Kidney (tissue), 14 donors: ENCODE measurements around the gene ST3GAL6. TPM values are rescaled to one million over a fixed set of nuclear protein-coding genes. Genes with fewer than 3 reads are reported as not detected.
A peak's percentile ranks its signal among the peaks of the same experiment; 100 is the strongest.

ENCODE experiments used
- DNase-seq, 5 donors: peaks; one replicate each; pipeline ENCODE4 v3.0.0-alpha.2; 2013 to 2020
- FAIRE-seq: peaks from 2 replicates; lab custom pipeline; 2012; peaks lifted over from hg19 to GRCh38; lab: Jason Lieb, UNC
- H3K27ac ChIP-seq, 2 donors: one replicate each; pipeline ENCODE4 v1.7.0; 2013; ENCODE audit warnings: low read depth in 2 of 2, low read length in 2 of 2, inconsistent platforms in 1 of 2
- H3K27me3 ChIP-seq: one replicate; pipeline ENCODE4 v1.7.1; 2013; ENCODE audit warnings: low read length, inconsistent platforms; ENCODE audit not compliant: control insufficient read depth, insufficient read depth
- H3K36me3 ChIP-seq, 3 donors: one replicate each; pipeline versions ENCODE4 v1.7.0 to v1.7.1; 2013; ENCODE audit warnings: low read length in 3 of 3, control low read depth in 1 of 3, inconsistent platforms in 1 of 3; ENCODE audit not compliant: insufficient read depth in 3 of 3, control insufficient read depth in 2 of 3
- H3K4me1 ChIP-seq, 3 donors: one replicate each; pipeline versions ENCODE4 v1.7.0 to v1.7.1; 2013; ENCODE audit warnings: low read length in 3 of 3, inconsistent platforms in 1 of 3, low read depth in 1 of 3; ENCODE audit not compliant: control insufficient read depth in 2 of 3, insufficient read depth in 2 of 3
- H3K4me3 ChIP-seq, 3 donors: one replicate each; pipeline versions ENCODE4 v1.7.0 to v1.8.1; 2013; ENCODE audit warnings: low read length in 3 of 3, control low read depth in 1 of 3, inconsistent platforms in 1 of 3
- H3K9ac ChIP-seq, 3 donors: one replicate each; pipeline versions ENCODE4 v1.7.0 to v1.7.1; 2013; ENCODE audit warnings: low read length in 3 of 3, control low read depth in 1 of 3, inconsistent platforms in 1 of 3
- H3K9me3 ChIP-seq, 3 donors: one replicate each; pipeline versions ENCODE4 v1.7.0 to v1.7.1; 2013; ENCODE audit warnings: low read length in 3 of 3, control low read depth in 1 of 3, inconsistent platforms in 1 of 3; ENCODE audit not compliant: control insufficient read depth in 2 of 3, insufficient read depth in 1 of 3
- intact Hi-C: fragments of 100-400 bp; cut with DNase I; formaldehyde crosslinking; loops from one replicate; pipeline ENCODE4 v1.11.1; 2022
- polyA plus RNA-seq: library from polyadenylated mRNA; stranded (reverse); fragments of 350-450 nt; fragmentation: Illumina TruSeq; extraction: RNeasy Lipid Tissue Mini Kit (QIAGEN cat#74804); gene quantifications from one replicate; pipeline ENCODE4 v1.2.3, GENCODE V29; 2014; ENCODE audit warnings: low read depth, low replicate concordance; ENCODE audit not compliant: insufficient read depth
- total RNA-seq: library from RNA; stranded (reverse); fragmentation: NEBNext Ultra II Directional; extraction: Animal tissue kit (Norgen Biotek cat#: 25700); gene quantifications from one replicate; pipeline ENCODE4 v1.2.1, GENCODE V29; 2021
- TF ChIP-seq, protein P1 (sequence below): IDR thresholded peaks from 3 replicates; pipeline ENCODE4 v1.5.1; 2012; ENCODE audit warnings: mild to moderate bottlenecking, moderate library complexity, borderline replicate concordance; ENCODE audit not compliant: insufficient read depth; ENCODE audit errors: extremely low read depth
- donor health status: control.
- donor health status: control.
- donor health status: control.
- donor health status: control.
- donor health status: control.
- donor health status: DM: yes; HTN: yes; CAD: no.
- donor health status: Normal renal cell carcinoma (clear cell type).

Gene ST3GAL6
- total and polyA plus RNA-seq, 2 donors from 2014 or later, result 10.7 to 20.8 TPM

DNA sequence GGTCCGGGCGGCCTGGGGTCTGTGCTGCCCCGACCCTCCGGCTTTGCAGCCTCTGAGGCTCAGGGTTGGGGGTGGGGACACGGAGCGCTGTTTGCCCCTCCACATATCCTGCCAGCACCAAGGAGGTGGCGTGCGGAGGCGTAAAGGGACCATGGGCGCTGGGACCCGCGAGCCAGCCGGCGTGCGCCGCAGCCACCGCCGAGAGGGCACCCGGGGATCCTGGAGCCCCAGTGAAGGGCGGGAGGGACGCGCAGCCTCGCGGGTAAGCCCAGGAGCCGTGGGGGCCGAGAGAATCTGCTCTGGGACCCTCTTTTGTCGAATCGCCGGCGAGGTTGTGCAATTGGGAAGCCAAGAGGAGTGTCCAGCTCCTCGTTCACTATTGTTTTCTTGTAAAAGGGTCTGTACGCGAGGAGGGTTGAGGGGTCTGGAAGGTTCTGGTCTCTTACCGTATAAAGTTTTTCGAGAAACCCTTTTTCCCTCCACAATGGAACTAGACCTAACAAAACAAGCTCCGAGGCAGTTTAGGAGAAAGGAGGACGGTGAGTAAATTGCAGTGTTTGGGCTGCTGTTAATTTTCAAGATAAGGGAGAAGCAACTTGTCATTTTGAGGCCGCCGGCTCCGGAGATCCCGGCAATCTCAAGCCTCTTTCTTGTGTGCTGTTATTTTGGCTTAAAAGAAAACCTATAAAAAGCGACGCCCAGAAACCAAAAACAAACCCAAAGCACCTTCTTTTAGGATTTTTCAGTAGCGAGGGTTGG, 29.9 kb upstream of the ST3GAL6 start:
- DNase-seq, result peak in 4 of 5 donors; percentile 38 to 78 (median 71)
- TF ChIP-seq, protein P1, sequence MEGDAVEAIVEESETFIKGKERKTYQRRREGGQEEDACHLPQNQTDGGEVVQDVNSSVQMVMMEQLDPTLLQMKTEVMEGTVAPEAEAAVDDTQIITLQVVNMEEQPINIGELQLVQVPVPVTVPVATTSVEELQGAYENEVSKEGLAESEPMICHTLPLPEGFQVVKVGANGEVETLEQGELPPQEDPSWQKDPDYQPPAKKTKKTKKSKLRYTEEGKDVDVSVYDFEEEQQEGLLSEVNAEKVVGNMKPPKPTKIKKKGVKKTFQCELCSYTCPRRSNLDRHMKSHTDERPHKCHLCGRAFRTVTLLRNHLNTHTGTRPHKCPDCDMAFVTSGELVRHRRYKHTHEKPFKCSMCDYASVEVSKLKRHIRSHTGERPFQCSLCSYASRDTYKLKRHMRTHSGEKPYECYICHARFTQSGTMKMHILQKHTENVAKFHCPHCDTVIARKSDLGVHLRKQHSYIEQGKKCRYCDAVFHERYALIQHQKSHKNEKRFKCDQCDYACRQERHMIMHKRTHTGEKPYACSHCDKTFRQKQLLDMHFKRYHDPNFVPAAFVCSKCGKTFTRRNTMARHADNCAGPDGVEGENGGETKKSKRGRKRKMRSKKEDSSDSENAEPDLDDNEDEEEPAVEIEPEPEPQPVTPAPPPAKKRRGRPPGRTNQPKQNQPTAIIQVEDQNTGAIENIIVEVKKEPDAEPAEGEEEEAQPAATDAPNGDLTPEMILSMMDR, result no peak
- no peak for FAIRE-seq

DNA sequence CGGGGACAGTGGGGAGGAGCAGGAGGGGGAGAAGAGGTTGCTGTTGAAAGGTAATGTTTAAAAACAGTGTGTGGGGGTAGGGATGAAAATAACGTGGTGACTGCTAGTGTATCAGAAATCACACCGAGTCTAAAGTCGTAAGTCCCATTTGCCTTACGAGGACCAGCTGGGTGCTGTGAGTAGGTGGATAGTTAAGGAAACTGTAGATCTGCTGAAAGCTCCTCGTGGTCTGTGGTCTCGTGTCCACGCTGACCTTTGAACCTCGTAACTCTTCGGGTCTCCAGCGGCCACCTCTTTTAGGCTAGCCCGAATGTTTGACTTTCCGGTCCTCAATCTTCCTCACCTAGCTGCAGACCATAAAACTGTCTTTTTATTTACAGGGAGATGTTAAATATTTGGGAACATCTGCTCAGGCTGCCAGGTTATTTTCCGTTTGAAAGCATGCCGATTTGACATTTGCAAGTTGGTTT, 29.3 kb upstream of the ST3GAL6 start:
- TF ChIP-seq, protein P1, result no peak
- intact Hi-C loops, result no loop called here
- Histone ChIP-seq H3K36me3 (no peaks in the 10 kb centered on the region), H3K9ac (peak overlapping the region in 2 of 3 donors; percentile 81 to 89), H3K4me3 (peak overlapping the region; percentile 84 to 95 (median 89)), H3K27me3 (no peaks in the 10 kb centered on the region), H3K27ac (peak overlapping the region; percentile 66 to 89), H3K9me3 (no peaks in the 10 kb centered on the region), H3K4me1 (no peaks in the 10 kb centered on the region)
- peak in 4 of 5 donors; percentile 48 to 80 (median 60) for DNase-seq
- no peak for FAIRE-seq

More for the DNA sequence above, 29.9 kb upstream of the ST3GAL6 start:
- intact Hi-C loops, result no loop called here
- Histone ChIP-seq H3K9me3 (no peaks in the 10 kb centered on the region), H3K9ac (peak overlapping the region; percentile 81 to 89 (median 88)), H3K27ac (peak overlapping the region; percentile 66 to 89), H3K4me1 (no peaks in the 10 kb centered on the region), H3K36me3 (no peaks in the 10 kb centered on the region), H3K4me3 (peak overlapping the region; percentile 84 to 95 (median 89)), H3K27me3 (no peaks in the 10 kb centered on the region)

DNA sequence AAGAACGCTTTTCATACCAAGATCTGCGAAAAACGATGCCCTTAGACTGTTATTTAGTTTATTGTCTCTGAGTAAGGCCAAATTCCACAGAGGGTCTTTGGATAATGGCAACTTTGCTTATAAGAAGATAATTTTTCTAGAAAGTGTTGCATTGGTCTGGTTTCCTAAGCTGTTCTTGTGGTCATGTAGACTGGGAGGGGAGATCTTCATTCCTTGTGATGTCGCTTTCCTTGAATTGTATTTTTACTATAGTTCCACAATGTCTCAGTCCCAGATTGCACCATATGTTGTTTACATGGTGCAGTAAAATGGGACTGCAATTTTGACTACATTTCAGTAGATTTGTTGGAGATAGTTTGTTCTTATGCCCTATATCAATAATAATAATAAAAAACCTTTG, 28.8 kb upstream of the ST3GAL6 start:
- Histone ChIP-seq H3K4me3 (peak overlapping the region; percentile 84 to 95 (median 89)), H3K27ac (no peak overlapping the region)
- FAIRE-seq, result no peak

More for the DNA sequence above, 28.8 kb upstream of the ST3GAL6 start:
- Histone ChIP-seq H3K36me3 (no peaks in the 10 kb centered on the region), H3K4me1 (no peaks in the 10 kb centered on the region), H3K27me3 (no peaks in the 10 kb centered on the region), H3K9ac (peak overlapping the region in 2 of 3 donors; percentile 81 to 89), H3K9me3 (no peaks in the 10 kb centered on the region)
- TF ChIP-seq, protein P1, result no peak
- intact Hi-C loops, result no loop called here
- peak in 1 of 5 donors; percentile 16 for DNase-seq
